Forelimb muscle (tissue), 1 donor: ENCODE results near the gene IARS1. TPM values are rescaled to one million over a fixed set of nuclear protein-coding genes. Genes with fewer than 3 reads are reported as not detected.

ENCODE experiments used
- DNase-seq: peaks from one replicate; pipeline ENCODE4 v3.0.0-alpha.2; 2013; ENCODE audit warnings: low read depth
- polyA plus RNA-seq: library from polyadenylated mRNA; unstranded; fragments of 120-200 nt; gene quantifications from one replicate; pipeline ENCODE4 v1.2.1, GENCODE V29; 2013; ENCODE audit not compliant: insufficient read length

The IARS1 gene
- 62.7 TPM for polyA plus RNA-seq

GRCh38 chr9:92293452-92294296 lies at the start of gene IARS1:
IARS1 (minus strand) TSS chr9:92293697; CDS start chr9:92289419, 4,278 bp downstream.
- peak; percentile 87 for DNase-seq

GRCh38 chr9:92342825-92343488 lies 49.5 kb upstream of the IARS1 start:
- no peak for DNase-seq

- no peak for DNase-seq
Observed at GRCh38 chr9:92341578-92341977, 48.1 kb upstream of the IARS1 start.

- DNase-seq: no peak
Observed at GRCh38 chr9:92333282-92333634, 39.8 kb upstream of the IARS1 start.

- DNase-seq: no peak
Observed at GRCh38 chr9:92332577-92333281, 39.2 kb upstream of the IARS1 start.

GRCh38 chr9:92328225-92328624 lies 34.7 kb upstream of the IARS1 start:
- DNase-seq: peak; percentile 31

- no peak for DNase-seq
Observed at GRCh38 chr9:92327283-92327850, 33.9 kb upstream of the IARS1 start.

GRCh38 chr9:92325991-92326500 lies 32.5 kb upstream of the IARS1 start:
- no peak for DNase-seq

- peak; percentile 72 for DNase-seq
Observed at GRCh38 chr9:92325269-92325990, 31.9 kb upstream of the IARS1 start, which contains the start of the genes CENPP and NOL8. CENPP (plus strand) TSS chr9:92325953. NOL8 (minus strand) TSS chr9:92325350; CDS start chr9:92324161, 1,189 bp downstream.

- peak; percentile 17 for DNase-seq
Observed at GRCh38 chr9:92324889-92325268, 31.4 kb upstream of the IARS1 start.

GRCh38 chr9:92324431-92324830 lies 30.9 kb upstream of the IARS1 start:
- DNase-seq: no peak

GRCh38 chr9:92315456-92315855 lies 22.0 kb upstream of the IARS1 start:
- DNase-seq: no peak

GRCh38 chr9:92313624-92314012 lies 20.1 kb upstream of the IARS1 start:
- no peak for DNase-seq

GRCh38 chr9:92312887-92313623 lies 19.6 kb upstream of the IARS1 start:
- no peak for DNase-seq

- no peak for DNase-seq
Observed at GRCh38 chr9:92310562-92310961, 17.1 kb upstream of the IARS1 start.

- DNase-seq: no peak
Observed at GRCh38 chr9:92308893-92309292, 15.4 kb upstream of the IARS1 start.

- no peak for DNase-seq
Observed at GRCh38 chr9:92300936-92301335, 7.4 kb upstream of the IARS1 start.

GRCh38 chr9:92299116-92299515 lies 5.6 kb upstream of the IARS1 start:
- no peak for DNase-seq

GRCh38 chr9:92298036-92298435 lies 4.5 kb upstream of the IARS1 start:
- DNase-seq: no peak

GRCh38 chr9:92297611-92298010 lies 4.1 kb upstream of the IARS1 start:
- DNase-seq: no peak
